ENCODE data around the gene PEAK3.

PEAK3 gene

DNA sequence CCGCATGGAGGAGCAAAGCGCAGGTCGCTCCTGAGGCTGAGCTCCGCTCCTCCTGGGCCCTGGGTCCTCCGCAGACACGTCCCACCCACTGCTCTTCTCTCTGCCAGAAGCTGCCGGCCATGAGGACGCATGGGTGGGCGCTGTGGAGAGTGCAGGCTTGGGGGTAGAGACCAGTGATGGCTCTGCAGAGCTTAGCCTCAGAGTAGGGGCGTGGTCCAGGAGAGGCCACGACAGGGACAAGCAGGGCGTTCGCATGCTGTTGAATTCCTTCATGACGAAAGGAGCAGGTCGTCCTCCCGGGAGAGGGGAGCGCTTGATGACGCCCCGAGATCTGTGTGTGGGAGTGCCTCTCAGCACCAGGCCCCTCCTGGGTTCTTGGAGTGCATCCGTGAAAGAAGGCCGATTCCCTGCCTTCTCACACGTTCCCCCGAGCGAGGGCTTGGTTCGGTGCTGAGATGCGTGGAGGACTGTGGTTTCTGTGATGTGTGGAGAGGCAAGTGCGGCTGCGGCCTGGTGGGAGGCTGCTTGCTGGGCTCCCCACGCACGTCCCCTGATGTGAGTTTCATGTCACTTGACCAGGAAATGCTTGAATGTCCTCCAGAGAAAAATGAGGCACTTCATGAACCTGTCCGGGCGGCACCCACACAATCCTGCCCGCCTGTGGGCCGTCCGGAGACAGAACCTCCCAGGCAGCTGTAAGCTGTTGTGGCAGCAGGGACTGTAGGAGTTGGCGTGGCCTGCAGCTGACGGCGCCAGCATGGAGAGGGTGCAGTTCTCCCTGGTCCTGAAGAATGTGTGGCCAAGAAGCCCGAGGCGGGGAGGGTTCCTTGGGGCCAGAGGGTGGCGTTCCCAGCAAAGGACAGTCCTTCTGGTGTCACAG lies 40.9 kb downstream of the PEAK3 start:
- no peak for DNase-seq (ENCODE audit: low spot score)
- TF ChIP-seq, protein P1, sequence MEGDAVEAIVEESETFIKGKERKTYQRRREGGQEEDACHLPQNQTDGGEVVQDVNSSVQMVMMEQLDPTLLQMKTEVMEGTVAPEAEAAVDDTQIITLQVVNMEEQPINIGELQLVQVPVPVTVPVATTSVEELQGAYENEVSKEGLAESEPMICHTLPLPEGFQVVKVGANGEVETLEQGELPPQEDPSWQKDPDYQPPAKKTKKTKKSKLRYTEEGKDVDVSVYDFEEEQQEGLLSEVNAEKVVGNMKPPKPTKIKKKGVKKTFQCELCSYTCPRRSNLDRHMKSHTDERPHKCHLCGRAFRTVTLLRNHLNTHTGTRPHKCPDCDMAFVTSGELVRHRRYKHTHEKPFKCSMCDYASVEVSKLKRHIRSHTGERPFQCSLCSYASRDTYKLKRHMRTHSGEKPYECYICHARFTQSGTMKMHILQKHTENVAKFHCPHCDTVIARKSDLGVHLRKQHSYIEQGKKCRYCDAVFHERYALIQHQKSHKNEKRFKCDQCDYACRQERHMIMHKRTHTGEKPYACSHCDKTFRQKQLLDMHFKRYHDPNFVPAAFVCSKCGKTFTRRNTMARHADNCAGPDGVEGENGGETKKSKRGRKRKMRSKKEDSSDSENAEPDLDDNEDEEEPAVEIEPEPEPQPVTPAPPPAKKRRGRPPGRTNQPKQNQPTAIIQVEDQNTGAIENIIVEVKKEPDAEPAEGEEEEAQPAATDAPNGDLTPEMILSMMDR (IDR thresholded peaks at IDR 0.05; ENCODE audit: extremely low read depth, insufficient read depth, missing control alignments): no peak
- in situ Hi-C loops (cut with MboI; ENCODE audit: low pct_unique_long_range_greater_than_20kb, low sequenced_read_pairs, unreplicated experiment): no loop called here

DNA sequence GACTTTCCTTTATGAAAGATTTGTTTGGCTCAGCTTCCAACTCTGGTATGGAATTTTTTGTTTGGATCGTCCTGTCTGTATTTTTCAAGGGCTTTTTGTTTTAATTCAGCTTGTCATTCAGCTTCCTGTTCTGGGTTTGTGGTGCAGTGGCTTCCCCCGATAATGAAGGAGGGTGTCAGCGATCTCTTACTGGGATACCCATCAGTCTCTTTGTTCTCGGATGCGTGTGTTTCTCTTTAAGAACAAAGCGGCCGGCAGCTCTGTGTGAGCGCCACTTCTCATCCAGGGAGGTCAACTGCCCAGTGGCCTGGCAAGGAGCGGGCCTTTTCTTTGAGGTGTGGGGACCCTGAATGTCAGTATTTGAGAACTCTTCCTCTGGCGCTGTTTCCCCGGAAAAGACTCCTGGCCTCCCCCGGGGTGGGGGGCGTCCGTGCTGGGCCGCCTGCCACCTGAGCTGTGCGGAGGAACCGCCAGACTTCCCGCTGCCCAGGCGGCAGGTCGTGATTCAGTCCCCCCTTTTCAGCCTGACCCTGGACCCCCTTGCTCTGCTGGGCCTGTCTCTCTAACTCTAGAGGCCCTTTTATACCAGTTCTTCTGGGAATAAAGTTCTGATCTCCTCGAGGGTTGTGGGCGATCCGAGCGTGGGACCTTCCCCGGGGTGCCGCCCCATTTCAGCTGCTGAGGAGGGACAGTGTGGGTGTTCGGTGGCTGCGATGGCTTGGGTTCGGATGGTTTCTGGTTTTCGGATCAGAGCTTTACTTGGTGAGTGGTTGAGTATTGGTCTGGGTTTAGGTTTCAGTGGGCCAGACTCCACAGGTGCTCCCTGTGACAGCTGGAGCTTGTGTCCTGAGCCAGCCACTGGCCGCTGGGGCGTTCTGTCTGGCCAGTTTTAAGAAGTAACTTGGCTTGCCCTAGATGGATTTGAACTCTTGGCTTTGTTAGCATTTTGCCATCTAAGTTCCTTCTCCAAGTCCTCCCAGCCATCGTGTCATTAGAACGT lies 41.9 kb downstream of the PEAK3 start:
- TF ChIP-seq, protein P1 (IDR thresholded peaks at IDR 0.05; ENCODE audit: extremely low read depth, insufficient read depth, missing control alignments): no peak
- no peak for DNase-seq (ENCODE audit: low spot score)
- in situ Hi-C loops (cut with MboI; ENCODE audit: low pct_unique_long_range_greater_than_20kb, low sequenced_read_pairs, unreplicated experiment): no loop called here

DNA sequence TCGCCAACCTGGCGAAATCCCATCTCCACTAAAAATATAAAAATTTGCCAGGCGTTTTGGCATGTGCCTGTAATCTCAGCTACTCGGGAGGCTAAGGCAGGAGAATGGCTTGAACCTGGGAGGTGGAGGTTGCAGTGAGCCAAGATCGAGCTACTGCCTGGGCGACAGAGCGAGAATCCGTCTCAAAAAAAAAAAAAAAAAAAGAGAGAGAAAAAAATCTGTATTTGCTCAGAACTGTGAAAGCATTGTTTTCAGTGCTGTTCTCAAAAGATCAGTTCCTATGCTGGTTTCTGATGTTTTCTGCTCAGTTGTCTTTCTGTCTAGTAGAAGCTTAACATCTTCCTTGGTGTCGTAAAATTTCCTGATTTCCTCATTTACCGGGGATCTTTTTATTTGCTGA lies 42.8 kb downstream of the PEAK3 start:
- no peak for DNase-seq (ENCODE audit: low spot score)
- TF ChIP-seq, protein P1 (IDR thresholded peaks at IDR 0.05; ENCODE audit: extremely low read depth, insufficient read depth, missing control alignments): no peak
- in situ Hi-C loops (cut with MboI; ENCODE audit: low pct_unique_long_range_greater_than_20kb, low sequenced_read_pairs, unreplicated experiment): no loop called here

DNA sequence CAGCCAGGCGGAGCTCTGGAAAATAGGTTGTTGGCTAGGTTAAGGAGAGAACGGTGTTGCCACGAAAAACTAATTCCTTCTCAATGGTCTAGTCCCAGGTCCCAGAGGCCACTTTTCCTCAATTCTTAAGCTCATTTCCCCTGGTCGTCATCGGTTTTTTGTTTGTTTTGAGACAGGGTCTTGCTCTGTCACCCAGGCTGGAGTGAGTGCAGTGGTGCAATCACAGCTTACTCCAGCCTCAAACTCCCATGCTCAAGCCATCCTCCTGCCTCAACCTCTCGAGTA lies 44.2 kb downstream of the PEAK3 start:
- in situ Hi-C loops (cut with MboI; ENCODE audit: low pct_unique_long_range_greater_than_20kb, low sequenced_read_pairs, unreplicated experiment): no loop called here
- TF ChIP-seq, protein P1 (IDR thresholded peaks at IDR 0.05; ENCODE audit: extremely low read depth, insufficient read depth, missing control alignments): no peak
- DNase-seq (ENCODE audit: low spot score): no peak

DNA sequence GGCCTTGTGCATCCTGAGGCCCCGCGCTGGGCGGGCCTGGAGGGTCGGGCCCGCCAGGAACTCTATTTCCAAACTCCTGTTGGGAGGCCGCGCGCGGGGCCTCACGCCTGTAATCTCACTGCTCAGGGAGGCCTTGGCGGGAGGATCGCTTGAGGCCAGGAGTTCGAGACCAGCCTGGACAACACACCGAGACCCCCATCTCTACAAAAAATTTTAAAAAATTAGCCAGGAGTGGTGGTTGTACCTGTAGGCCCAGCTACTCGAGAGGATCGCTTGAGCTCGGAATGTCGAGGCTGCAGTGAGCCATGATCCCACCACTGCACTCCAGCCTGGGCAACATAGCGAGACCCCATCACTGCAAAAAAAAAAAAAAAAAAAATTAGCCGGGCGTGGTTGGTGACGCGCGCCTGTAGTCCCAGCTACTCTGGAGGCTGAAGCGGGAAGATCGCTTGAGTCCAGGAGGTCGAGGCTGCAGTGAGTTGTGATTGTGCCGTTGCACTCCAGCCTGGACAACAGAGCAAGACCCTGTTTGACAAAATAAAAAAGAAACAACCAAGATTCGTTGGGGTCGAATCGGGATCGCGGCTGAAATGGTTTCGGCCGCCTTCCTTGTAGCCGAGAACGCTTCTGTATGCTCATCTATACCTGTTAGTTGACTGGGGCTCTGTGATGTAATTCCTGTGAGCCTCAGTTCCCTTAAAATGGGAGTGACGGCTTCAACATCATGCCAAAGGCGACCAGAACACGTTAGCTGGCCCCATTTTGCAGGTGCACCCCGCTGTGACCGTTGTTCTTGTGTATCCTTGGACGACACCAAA lies 44.7 kb downstream of the PEAK3 start:
- in situ Hi-C loops (cut with MboI; ENCODE audit: low pct_unique_long_range_greater_than_20kb, low sequenced_read_pairs, unreplicated experiment): no loop called here
- TF ChIP-seq, protein P1 (IDR thresholded peaks at IDR 0.05; ENCODE audit: extremely low read depth, insufficient read depth, missing control alignments): no peak
- no peak for DNase-seq (ENCODE audit: low spot score)
